Measurements from ENCODE around the gene SLC17A8. TPM values are rescaled to one million over a fixed set of nuclear protein-coding genes. Genes with fewer than 3 reads are reported as not detected.

SLC17A8 gene
- total and polyA plus RNA-seq, 4 donors = 0.02 to 14.8 (median 0.24) TPM

DNA sequence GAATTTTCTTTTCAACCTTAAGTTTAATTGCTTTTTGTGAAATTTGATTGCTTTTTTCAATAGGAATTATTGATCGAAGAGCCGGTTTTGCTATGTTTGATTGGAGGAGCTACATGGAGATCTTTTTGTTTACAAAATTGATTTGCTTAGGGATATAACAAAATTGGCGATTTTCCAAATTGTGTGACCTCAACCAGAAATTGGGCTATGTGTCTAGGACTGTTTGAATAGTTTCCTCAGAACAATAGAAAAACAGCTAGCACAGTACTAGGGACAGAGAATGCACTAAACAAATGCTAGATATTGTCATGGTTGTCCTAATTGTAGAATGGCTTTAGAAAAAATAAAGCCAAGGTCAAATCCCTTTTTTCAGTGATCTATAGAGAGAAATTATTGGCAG lies 2.4 kb downstream of the SLC17A8 start:
- Histone ChIP-seq H3K36me3 (ENCODE audit: control insufficient read depth in 4 of 4, insufficient read depth in 4 of 4, low read length in 4 of 4) (no peaks in the 10 kb centered on the region), H3K27ac (ENCODE audit: low read depth in 1 of 2, low read length in 1 of 2) (no peak overlapping the region), H3K4me1 (ENCODE audit: control insufficient read depth in 5 of 5, insufficient read depth in 5 of 5, low read length in 5 of 5) (peaks cover 0 to 19% (median 0%) of the 10 kb centered on the region in 5 donors), H3K4me3 (no peak overlapping the region), H3K27me3 (ENCODE audit: control insufficient read depth in 3 of 3, insufficient read depth in 3 of 3, low read length in 2 of 3) (no peaks in the 10 kb centered on the region), H3K9me3 (ENCODE audit: control insufficient read depth in 4 of 4, insufficient read depth in 3 of 4, low read length in 3 of 4) (no peaks in the 10 kb centered on the region), H3K9ac (ENCODE audit: insufficient read depth in 1 of 2, low read length in 2 of 2) (no peak overlapping the region)
- TF ChIP-seq, protein P1, sequence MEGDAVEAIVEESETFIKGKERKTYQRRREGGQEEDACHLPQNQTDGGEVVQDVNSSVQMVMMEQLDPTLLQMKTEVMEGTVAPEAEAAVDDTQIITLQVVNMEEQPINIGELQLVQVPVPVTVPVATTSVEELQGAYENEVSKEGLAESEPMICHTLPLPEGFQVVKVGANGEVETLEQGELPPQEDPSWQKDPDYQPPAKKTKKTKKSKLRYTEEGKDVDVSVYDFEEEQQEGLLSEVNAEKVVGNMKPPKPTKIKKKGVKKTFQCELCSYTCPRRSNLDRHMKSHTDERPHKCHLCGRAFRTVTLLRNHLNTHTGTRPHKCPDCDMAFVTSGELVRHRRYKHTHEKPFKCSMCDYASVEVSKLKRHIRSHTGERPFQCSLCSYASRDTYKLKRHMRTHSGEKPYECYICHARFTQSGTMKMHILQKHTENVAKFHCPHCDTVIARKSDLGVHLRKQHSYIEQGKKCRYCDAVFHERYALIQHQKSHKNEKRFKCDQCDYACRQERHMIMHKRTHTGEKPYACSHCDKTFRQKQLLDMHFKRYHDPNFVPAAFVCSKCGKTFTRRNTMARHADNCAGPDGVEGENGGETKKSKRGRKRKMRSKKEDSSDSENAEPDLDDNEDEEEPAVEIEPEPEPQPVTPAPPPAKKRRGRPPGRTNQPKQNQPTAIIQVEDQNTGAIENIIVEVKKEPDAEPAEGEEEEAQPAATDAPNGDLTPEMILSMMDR (IDR thresholded peaks at IDR 0.05; ENCODE audit: control extremely low read depth, extremely low read depth) = no peak
- ATAC-seq (ENCODE audit: insufficient read depth, low FRiP score) (no peak), DNase-seq (no peak)
- WGBS, 2 donors = 80 to 89% methylated on average over 3 of the region's 3 CpGs

DNA sequence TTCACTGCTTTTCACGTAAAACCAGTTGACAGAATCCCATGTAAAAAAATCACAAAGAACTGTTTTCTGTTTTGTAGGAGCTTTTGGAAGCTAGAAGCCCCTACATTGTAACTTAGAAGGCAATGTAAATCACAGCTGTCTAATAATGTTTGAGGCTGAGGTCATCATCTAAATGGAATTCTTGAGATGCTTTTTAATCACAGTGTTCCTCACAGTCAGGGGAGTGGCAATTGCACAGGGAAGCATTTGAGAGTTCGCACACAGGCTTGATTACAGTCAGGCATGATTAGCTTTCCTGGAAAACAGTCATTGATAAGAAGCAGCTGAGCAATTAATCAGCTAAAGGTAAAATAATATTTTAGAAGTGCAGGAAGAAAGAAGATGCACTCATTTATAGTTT lies 2.9 kb downstream of the SLC17A8 start:
- no peak for DNase-seq

DNA sequence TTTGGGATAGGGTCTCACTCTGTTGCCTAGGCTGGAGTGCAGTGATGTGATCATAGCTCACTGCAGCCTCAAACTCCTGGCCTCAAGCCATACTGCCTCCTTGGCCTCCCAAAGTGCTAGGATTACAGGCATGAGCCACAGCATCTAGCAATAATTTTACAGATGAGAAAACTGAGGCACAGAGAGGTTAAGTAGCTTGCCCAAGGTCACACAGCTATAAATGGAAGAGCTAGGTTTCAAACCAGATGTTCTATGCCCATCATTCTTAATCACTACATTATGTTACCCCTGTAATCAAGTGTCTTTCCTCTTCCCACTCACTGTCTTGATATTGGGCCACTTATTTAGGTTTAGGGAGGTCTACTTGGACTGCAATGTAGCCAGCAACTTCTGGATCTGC lies 3.6 kb downstream of the SLC17A8 start:
- TF ChIP-seq, protein P1 (IDR thresholded peaks at IDR 0.05; ENCODE audit: control extremely low read depth, extremely low read depth) = no peak
- Histone ChIP-seq H3K4me3 (no peak overlapping the region), H3K27me3 (ENCODE audit: control insufficient read depth in 3 of 3, insufficient read depth in 3 of 3, low read length in 2 of 3) (no peaks in the 10 kb centered on the region), H3K4me1 (ENCODE audit: control insufficient read depth in 5 of 5, insufficient read depth in 5 of 5, low read length in 5 of 5) (peaks cover 0 to 19% (median 0%) of the 10 kb centered on the region in 5 donors), H3K36me3 (ENCODE audit: control insufficient read depth in 4 of 4, insufficient read depth in 4 of 4, low read length in 4 of 4) (no peaks in the 10 kb centered on the region), H3K9ac (ENCODE audit: insufficient read depth in 1 of 2, low read length in 2 of 2) (no peak overlapping the region), H3K27ac (ENCODE audit: low read depth in 1 of 2, low read length in 1 of 2) (no peak overlapping the region), H3K9me3 (ENCODE audit: control insufficient read depth in 4 of 4, insufficient read depth in 3 of 4, low read length in 3 of 4) (no peaks in the 10 kb centered on the region)
- ATAC-seq (ENCODE audit: insufficient read depth, low FRiP score) = no peak
- DNase-seq = no peak

More for the DNA sequence above, 2.9 kb downstream of the SLC17A8 start:
- Histone ChIP-seq H3K9me3 (ENCODE audit: control insufficient read depth in 4 of 4, insufficient read depth in 3 of 4, low read length in 3 of 4) (no peaks in the 10 kb centered on the region), H3K9ac (ENCODE audit: insufficient read depth in 1 of 2, low read length in 2 of 2) (no peak overlapping the region), H3K27me3 (ENCODE audit: control insufficient read depth in 3 of 3, insufficient read depth in 3 of 3, low read length in 2 of 3) (no peaks in the 10 kb centered on the region), H3K36me3 (ENCODE audit: control insufficient read depth in 4 of 4, insufficient read depth in 4 of 4, low read length in 4 of 4) (no peaks in the 10 kb centered on the region), H3K4me3 (no peak overlapping the region), H3K27ac (ENCODE audit: low read depth in 1 of 2, low read length in 1 of 2) (no peak overlapping the region), H3K4me1 (ENCODE audit: control insufficient read depth in 5 of 5, insufficient read depth in 5 of 5, low read length in 5 of 5) (peaks cover 0 to 19% (median 0%) of the 10 kb centered on the region in 5 donors)
- ATAC-seq (ENCODE audit: insufficient read depth, low FRiP score) = no peak
- 65 to 72% methylated on average over 2 of the region's 2 CpGs for WGBS, 2 donors
- TF ChIP-seq, protein P1 (IDR thresholded peaks at IDR 0.05; ENCODE audit: control extremely low read depth, extremely low read depth) = no peak

DNA sequence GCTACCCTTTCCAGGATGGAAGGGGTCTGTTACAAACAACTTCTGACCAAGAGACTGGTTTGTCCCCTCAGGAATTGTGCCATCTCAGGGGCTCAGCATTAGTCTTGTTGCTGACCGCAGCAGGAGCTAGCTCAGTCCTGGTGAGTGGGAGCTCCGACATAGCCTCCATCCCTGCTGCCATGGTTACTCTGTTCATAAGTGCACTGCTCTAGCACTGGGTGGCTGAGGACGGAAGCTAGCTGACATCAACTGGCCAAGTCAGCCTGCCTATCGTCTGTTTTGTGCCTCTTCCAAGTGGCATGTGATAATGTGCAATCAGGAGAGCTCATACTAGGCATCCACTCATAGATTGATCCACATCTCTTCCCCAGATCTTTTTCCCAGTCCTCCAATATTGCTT lies 7.5 kb downstream of the SLC17A8 start:
- Histone ChIP-seq H3K9ac (ENCODE audit: insufficient read depth in 1 of 2, low read length in 2 of 2) (no peak overlapping the region), H3K36me3 (ENCODE audit: control insufficient read depth in 4 of 4, insufficient read depth in 4 of 4, low read length in 4 of 4) (no peaks in the 10 kb centered on the region), H3K27ac (ENCODE audit: low read depth in 1 of 2, low read length in 1 of 2) (no peak overlapping the region), H3K4me3 (no peak overlapping the region), H3K9me3 (ENCODE audit: control insufficient read depth in 4 of 4, insufficient read depth in 3 of 4, low read length in 3 of 4) (peaks cover 0 to 2% (median 0%) of the 10 kb centered on the region in 4 donors), H3K27me3 (ENCODE audit: control insufficient read depth in 3 of 3, insufficient read depth in 3 of 3, low read length in 2 of 3) (no peaks in the 10 kb centered on the region), H3K4me1 (ENCODE audit: control insufficient read depth in 5 of 5, insufficient read depth in 5 of 5, low read length in 5 of 5) (peaks cover 0 to 5% (median 0%) of the 10 kb centered on the region in 5 donors)
- 81 to 86% methylated on average over 4 of the region's 4 CpGs for WGBS, 2 donors
- no peak for DNase-seq
- ATAC-seq (ENCODE audit: insufficient read depth, low FRiP score) = no peak
- TF ChIP-seq, protein P1 (IDR thresholded peaks at IDR 0.05; ENCODE audit: control extremely low read depth, extremely low read depth) = no peak

Data from lung (tissue), 12 donors.